HG03025 (cell line): ENCODE results near the gene DMRTB1.

ENCODE experiments used
- ATAC-seq: cut with Tn5 transposase; IDR thresholded peaks from one replicate; pipeline ENCODE4 v1.9.1; 2021; ENCODE audit warnings: mild to moderate bottlenecking, moderate library complexity; ENCODE audit not compliant: unreplicated experiment, low FRiP score

Gene DMRTB1

DNA sequence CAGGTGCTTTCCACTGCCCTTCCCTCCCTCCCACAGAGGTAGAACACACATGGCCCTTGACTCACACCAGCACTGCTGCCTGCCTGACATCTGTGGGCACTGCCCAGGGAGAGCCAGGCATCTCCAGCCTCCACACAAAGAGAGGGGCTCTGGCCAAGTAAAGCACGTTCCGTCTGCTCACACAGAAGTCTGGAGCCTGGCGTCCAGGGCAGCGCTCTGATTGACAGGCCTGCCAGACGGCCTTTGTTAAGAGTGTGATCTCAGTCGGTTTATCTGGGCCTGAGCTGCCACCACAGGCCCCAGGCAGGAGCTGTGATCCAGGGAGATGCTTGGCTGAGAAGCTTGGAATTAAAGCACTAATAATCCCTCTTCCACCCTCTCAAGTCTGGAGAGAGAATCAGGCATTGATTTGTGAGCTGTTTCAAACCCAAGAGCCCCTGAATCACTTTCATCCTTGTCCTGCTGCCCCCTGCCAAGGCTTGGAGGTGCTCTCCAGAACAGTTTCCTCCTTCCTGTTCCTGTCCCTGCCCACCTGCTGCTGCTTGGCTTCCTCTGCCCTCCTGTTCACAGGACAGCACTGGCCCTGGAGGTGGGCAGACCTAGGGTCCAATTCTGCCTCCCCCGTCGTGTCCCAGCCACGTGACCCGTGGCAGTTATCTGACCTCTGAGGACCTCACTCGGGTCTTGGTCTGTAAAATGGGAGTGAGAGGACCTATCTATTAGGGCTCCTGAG, 3.7 kb downstream of the DMRTB1 start:
- no peak for ATAC-seq

DNA sequence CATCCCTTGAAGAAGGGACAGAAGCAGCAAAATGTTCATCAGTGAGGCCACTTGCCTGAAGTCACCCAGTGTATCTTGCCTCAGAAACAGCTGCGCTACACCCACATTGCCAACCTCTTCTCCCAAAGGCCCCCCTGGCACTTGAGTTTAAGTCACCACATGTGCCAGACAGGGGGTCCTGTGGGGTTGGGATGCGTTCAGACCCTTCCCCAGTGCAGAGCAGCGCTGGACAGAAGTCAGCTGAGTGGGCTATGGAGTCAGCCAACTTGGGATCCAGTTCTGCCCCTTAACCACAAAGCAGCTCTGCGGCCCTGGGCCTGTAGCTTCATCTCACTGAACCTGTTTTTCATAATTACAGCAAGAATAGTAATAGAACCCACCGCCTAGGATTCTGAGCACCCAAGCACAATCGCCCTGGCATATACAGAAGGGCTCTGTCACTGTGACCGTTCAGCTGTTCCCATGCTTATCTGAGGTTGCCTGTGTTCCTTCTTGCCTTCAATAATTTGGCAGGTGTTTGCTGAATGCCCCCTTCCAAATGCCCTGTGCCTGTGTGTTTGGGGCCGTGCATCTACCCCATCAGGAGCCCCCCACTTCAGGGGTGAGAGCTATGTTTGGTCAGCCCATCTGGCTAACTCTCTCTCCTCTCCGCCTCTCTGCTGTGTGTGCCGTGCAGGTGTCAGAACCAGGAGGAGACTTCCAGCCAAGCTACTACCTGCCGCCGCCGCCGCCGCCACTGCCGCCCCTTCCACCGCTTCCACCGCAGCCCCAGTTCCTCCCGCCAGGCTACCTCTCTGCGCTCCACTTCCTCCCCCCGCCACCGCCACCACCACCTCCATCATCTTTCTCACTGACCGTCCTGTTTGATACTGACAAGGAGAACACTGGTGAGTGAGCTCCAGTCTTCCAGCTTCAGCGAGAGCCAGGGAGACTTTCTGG, 5.0 kb downstream of the DMRTB1 start:
- no peak for ATAC-seq

DNA sequence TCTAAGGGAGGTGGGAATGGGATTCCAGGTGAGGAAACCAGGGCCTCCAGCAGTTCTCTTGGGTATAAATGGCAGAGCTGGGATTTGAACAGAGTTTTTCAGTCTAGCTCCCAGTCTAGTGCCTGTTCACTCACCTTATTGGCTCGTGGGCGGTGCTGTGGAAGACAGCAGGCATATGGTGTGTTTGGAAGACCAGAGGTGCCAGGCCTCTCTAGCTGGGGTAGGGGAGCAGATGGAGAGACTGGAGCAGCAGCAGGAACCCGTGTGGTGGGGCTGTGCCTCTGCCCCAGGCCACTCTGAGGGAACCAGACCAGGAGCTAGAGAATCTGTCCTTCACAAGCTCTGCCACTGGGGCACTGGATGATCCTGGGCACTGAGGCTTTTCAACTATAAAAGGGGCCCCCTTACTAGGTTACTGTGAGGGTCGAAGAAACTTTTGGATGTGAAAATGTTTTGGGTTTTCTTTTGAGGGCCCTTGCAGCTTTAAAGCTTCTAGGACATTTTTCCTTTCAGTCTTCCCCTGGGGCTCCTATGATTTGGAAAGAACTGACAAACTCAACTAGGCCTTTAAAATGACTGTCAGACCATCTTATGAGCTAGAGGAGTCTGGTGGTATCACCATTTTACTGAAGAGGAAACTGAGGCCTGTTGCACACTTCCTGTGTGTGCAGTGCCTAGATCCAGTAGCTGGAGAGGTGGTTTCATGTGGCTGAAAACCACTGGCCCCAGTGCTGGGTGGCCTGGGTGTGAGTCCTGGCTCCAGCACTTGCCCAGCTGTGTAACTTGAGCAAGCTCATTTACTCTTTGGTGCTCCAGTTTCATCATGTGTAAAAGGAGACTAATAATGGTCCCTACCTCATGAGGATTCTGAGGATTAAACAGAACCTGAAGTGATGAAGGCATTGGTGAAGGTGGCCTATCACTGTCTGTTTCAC, 6.1 kb downstream of the DMRTB1 start:
- no peak for ATAC-seq

DNA sequence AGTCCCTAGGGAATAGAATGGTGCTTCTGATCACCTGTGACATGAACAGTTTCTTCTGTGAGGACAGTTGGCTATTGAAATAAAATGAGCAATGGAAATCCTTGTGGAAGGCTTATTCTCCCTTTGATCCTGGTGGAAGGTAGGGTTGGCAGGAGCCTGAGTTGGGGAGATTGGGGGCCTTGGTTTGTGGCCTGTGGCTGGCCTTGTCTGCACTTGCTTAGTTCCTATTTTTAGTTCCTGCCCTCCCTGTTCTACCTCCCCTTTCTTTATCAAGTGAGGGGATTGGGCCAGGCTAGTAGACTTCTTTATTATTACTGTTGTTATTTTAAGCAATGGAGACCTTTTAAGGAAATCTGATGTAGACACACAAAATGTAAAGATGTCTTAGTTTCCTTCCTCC, 8.2 kb downstream of the DMRTB1 start:
- ATAC-seq: no peak

DNA sequence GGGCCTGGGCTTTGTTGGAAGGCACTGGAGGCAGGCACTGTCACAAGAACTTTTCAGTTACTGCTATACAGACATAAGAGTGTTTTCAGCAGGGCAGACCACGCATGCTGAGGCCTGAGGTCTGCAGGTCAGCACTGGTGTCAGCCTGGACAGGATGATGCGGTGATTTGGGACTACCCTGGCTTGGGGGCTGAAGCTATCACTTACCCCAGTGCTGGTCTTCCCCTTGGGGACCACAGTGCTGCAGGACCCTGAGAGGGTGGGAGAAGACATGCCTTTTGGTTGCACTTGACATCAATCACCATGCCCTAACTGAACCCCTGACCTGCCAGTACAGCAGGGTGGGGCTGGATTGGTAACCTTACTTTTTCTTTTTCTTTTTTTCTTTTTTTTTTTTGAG, 9.2 kb downstream of the DMRTB1 start:
- ATAC-seq: no peak

GRCh38 chr1:53469373-53469772, 10.2 kb downstream of the DMRTB1 start:
- ATAC-seq: no peak

DNA sequence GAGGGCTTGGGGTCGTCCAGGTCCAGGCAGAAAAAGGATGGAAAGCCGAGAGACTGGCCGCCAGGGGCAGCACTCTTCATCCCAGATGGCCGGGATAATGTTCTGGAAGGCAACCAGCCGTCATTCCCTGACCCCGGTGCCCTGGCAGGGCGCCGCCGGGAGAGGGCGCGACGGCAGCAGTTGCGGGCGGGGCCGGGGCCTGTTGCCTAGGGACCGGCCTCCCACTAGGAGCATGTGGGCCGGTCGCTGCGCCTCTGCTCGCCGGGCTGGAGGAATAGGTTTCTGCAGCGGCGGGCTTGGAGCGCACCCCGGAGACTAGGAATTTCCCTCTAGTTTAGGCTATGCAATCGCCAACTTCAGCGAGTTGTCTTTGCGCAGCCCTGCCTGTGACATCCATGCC, 11.0 kb downstream of the DMRTB1 start:
- ATAC-seq: no peak

DNA sequence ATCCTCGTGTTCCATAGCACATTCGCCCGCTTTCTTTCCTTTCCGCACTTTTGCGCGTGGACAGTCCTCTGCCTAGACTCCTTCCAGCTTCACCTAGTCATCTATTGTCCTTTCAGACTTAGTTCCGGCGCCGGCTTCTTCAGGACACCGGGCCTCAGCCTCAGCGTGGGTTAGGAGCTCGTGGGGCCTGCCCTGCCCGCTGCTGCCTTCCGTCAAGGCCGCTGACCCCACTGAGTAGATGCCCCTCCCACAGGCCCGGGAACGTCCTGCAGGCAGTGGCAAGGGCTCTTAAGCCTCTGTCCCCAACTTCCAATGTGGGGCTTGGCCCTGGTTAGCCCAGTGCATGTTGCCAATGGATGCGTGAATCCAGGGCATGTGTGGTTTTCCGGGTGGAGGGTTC, 11.4 kb downstream of the DMRTB1 start:
- ATAC-seq: no peak

- ATAC-seq: no peak
These were observed 11.8 kb downstream of the DMRTB1 start for GRCh38 chr1:53471000-53471399.

DNA sequence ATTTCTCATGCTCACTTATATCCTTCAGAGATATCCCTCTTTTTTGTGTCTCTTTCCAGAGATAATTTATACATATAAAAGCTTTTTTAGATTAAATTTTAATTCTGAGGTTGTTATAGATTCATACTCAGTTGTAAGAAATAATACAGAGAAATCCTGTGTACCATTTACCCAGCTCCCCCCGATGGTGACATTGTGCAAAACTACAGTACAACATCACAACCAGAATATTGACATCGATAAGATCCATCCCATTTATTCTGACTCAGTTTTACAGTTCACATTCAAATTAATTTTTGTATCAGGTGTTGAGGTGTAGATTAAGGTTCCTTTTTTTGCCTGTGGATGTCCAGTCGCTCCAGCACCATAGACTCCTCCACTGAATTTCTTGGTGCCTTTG, 14.3 kb downstream of the DMRTB1 start:
- no peak for ATAC-seq

DNA sequence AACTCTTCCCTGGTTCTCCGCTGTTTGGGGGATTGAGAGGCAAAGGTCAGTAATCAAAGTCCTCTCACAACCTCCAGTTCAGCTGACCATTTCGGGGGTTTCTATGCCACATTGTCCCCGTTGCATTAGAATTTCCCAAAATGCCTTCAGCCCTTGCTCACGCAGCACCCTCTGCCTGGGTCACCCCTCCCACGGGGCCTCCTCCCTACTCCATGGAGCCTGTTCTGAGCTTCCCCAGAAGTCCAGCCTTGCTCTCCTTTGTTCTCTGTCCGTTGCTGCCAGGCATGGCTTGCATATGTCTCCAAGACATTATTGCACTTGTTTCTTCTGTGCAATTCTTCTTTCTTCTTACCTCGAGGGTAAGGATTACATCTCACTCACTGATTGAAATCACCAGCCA, 16.5 kb downstream of the DMRTB1 start:
- ATAC-seq: no peak

DNA sequence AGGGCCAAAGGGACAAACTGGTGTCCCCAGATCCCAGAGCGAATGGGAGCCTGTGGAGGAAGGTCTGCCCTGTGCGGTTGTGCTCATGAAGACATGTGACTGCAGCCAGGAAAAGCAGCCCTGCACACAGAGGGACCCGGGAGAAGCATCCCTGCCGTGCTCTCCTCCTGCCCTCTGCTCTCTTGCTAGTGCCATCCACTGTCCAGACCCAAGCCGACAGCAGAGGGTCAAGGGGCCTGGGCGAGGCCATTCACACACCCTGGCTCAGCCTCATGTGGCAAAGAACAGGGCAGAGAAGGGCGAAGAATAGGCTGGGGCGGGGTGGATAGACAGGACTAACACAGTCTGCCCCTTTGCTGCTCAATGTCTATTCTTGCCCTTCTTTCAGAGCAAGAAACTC, 17.4 kb downstream of the DMRTB1 start:
- ATAC-seq: no peak

GRCh38 chr1:53477651-53478501, 18.7 kb downstream of the DMRTB1 start:
- ATAC-seq: no peak

- no peak for ATAC-seq
These were observed 19.3 kb downstream of the DMRTB1 start for GRCh38 chr1:53478502-53478818.

- ATAC-seq: no peak
These were observed 21.5 kb downstream of the DMRTB1 start for GRCh38 chr1:53480678-53481077.

DNA sequence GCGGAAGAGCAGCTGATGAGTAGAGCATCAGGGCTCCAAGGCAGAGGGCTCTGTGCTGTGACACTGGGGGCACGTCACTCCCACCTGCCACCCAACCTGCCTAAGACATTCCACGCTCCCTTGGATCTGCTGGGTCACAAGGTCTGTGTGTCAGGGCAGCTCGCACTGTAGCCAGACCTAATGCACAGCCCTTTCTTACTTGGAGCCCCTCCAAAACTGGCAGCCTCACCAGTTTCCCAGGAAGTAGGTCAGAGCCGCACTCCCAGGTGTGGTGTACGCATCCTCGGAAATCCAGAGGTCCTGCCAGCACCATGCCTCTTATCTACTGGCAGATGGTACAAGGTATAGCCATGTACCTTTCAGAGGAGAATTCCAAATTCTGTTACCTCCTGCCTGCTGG, 22.3 kb downstream of the DMRTB1 start:
- no peak for ATAC-seq

DNA sequence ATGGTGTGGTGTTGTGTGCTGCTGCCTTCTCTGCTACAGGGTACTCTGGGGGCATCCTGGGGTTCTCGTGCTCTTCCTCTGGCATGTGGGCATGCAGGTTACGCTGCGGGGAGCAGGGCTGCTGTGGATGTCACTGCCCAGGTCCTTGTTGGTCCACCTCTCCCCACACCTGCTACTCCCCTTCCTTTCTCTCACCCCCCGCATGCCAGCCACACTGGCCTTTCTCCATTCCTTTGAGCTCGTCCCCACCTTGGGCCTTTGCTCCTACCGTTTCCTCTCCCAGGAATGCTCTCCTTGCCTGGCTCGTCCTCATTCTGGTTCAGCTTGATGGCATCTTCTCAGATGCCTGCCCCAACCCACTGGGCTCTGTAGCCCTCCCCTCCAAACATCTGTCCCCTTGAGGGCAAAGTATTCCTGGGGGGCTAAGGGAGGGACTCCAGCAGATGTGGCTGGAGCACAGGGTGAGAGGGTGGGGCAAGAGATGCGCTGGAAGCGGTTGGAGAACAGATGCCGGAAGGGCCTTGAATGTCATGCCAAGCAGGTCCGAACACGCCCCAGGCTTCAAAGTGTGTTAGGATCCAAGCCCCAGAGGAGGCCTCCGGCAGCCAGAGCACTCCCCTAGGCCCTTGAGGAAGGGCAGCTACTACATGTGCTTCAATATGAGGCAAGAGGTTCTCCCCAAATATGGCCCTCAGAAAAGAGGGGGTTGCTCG, 23.4 kb downstream of the DMRTB1 start:
- ATAC-seq: no peak

- no peak for ATAC-seq
These were observed 24.0 kb downstream of the DMRTB1 start for GRCh38 chr1:53483170-53483569.

DNA sequence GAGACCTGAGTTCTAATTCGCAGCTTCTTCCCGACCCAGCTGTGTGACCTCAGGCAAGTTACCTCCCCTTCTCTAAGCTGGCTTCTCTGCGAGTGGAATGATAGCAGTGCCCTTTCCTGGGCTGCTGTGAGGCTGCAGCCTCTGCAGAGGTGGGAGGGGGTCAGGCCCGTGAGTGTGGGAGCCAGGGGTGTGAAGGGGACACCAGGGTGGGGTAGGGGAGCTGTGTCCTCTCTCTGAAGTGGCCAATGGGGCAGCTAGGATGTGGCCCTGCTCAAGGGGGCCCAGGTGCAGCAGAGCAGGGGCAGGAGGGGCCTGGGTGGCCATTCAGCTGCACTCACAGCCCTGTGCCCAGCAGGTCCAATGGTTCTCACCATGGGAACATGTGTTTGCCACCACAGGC, 24.5 kb downstream of the DMRTB1 start:
- ATAC-seq: no peak
